A673 (cell line): ENCODE measurements around the gene VWA2. TPM values are rescaled to one million over a fixed set of nuclear protein-coding genes. Genes with fewer than 3 reads are reported as not detected.

Experiments used
- BruUV-seq: library from RNA; stranded (reverse); fragments of 400-500 nt; replicated peaks from 2 replicates; lab custom pipeline; 2021; lab: Mats Ljungman, UMichigan
- CTCF ChIA-PET: fragments of 300-600 bp; sonication (Branson Sonifier 250); formaldehyde crosslinking; loops from one replicate; lab custom pipeline; 2022; ENCODE audit warnings: antibody characterized with exemption; lab: Charles Lee
- POLR2A ChIA-PET: fragments of 300-600 bp; sonication (Branson Sonifier 250); formaldehyde crosslinking; loops from one replicate; lab custom pipeline; 2022; ENCODE audit warnings: antibody characterized with exemption; ENCODE audit not compliant: low non-redundant PET; lab: Charles Lee
- DNase-seq: peaks from one replicate; pipeline ENCODE4 v3.0.0-alpha.2; 2015; ENCODE audit warnings: low spot score
- H3K27ac ChIP-seq: fragments of 200-600 bp; sonication (generic); 2 replicates; pipeline ENCODE4 v1.5.1; 2016; ENCODE audit warnings: mixed run types, low read depth, mild to moderate bottlenecking, mixed read lengths, antibody characterized with exemption, low read length; ENCODE audit not compliant: poor library complexity, severe bottlenecking
- H3K27me3 ChIP-seq: fragments of 200-600 bp; sonication (generic); replicated peaks from 2 replicates; pipeline ENCODE4 v1.6.1; 2017; ENCODE audit warnings: mixed run types, low read depth, mild to moderate bottlenecking, mixed read lengths, antibody characterized with exemption, low read length; ENCODE audit not compliant: insufficient read depth, poor library complexity
- H3K36me3 ChIP-seq: fragments of 200-600 bp; sonication (generic); 2 replicates; pipeline ENCODE4 v1.6.1; 2016; ENCODE audit warnings: mixed run types, mild to moderate bottlenecking, mixed read lengths, antibody characterized with exemption, low read length; ENCODE audit not compliant: insufficient read depth, poor library complexity, severe bottlenecking
- H3K4me1 ChIP-seq: fragments of 200-600 bp; sonication (generic); 2 replicates; pipeline ENCODE4 v1.6.1; 2017; ENCODE audit warnings: mixed run types, mild to moderate bottlenecking, mixed read lengths, antibody characterized with exemption, low read length; ENCODE audit not compliant: insufficient read depth, poor library complexity, severe bottlenecking
- H3K4me3 ChIP-seq: fragments of 200-600 bp; sonication (generic); 2 replicates; pipeline ENCODE4 v1.5.1; 2016; ENCODE audit warnings: low read depth, mixed run types, mild to moderate bottlenecking, mixed read lengths, low read length; ENCODE audit not compliant: poor library complexity, severe bottlenecking
- H3K9me3 ChIP-seq: fragments of 200-600 bp; sonication (generic); 2 replicates; pipeline ENCODE4 v1.6.1; 2016; ENCODE audit warnings: mixed run types, low read depth, mild to moderate bottlenecking, mixed read lengths, antibody characterized with exemption, low read length; ENCODE audit not compliant: poor library complexity, severe bottlenecking
- EZH2 ChIP-seq: fragments of 200-600 bp; sonication (generic); IDR thresholded peaks from 2 replicates; pipeline ENCODE4 v1.6.1; 2017; ENCODE audit warnings: borderline replicate concordance, low read depth, mild to moderate bottlenecking, mixed read lengths, antibody characterized with exemption, low read length; ENCODE audit not compliant: poor library complexity, severe bottlenecking
- intact Hi-C: fragments of 100-400 bp; cut with micrococcal nuclease; formaldehyde crosslinking; loops from one replicate; pipeline ENCODE4 v1.10.0; 2022; ENCODE audit not compliant: unreplicated experiment
- total RNA-seq: library from RNA; stranded (reverse); gene quantifications from 2 replicates; pipeline ENCODE4 v1.2.3, GENCODE V29; 2021
- TF ChIP-seq, protein P1 (sequence below): fragments of 300-800, 200-600 bp; sonication (generic); conservative IDR thresholded peaks from 2 replicates; pipeline ENCODE4 v1.5.1; 2017; ENCODE audit warnings: low read depth, mild to moderate bottlenecking, antibody characterized with exemption, low read length, moderate library complexity, mixed read lengths

VWA2 gene
- total RNA-seq, 1 experiment from 2014 or later, result not detected

DNA sequence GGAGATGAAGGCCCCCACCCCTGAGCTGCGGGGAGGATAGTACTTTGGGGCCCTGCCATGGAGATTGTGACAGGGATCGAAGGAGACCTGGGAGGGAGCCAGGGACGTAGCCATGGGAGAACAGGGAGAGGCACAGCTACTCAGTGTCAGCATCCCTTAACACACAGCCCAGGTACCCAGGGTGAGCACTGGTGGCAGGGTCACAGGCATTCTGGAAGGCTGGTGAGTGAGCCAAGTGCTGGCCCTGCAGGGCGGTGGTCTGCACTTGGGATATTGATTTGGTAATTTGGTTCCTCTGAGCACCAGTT is 39.8 kb downstream of the VWA2 start:
- no TSS peak for BruUV-seq
- ChIA-PET CTCF (no interaction called here), POLR2A (no interaction called here)
- intact Hi-C loops, result no loop called here
- Histone ChIP-seq H3K27ac (no peak overlapping the region), H3K9me3 (no peaks in the 10 kb centered on the region), H3K36me3 (no peaks in the 10 kb centered on the region), H3K4me1 (no peaks in the 10 kb centered on the region), H3K4me3 (no peak overlapping the region), H3K27me3 (peaks cover 3% of the 10 kb centered on the region)
- no peak for DNase-seq
- TF ChIP-seq, protein P1, sequence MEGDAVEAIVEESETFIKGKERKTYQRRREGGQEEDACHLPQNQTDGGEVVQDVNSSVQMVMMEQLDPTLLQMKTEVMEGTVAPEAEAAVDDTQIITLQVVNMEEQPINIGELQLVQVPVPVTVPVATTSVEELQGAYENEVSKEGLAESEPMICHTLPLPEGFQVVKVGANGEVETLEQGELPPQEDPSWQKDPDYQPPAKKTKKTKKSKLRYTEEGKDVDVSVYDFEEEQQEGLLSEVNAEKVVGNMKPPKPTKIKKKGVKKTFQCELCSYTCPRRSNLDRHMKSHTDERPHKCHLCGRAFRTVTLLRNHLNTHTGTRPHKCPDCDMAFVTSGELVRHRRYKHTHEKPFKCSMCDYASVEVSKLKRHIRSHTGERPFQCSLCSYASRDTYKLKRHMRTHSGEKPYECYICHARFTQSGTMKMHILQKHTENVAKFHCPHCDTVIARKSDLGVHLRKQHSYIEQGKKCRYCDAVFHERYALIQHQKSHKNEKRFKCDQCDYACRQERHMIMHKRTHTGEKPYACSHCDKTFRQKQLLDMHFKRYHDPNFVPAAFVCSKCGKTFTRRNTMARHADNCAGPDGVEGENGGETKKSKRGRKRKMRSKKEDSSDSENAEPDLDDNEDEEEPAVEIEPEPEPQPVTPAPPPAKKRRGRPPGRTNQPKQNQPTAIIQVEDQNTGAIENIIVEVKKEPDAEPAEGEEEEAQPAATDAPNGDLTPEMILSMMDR, result no peak
- TF ChIP-seq EZH2, result no peak

DNA sequence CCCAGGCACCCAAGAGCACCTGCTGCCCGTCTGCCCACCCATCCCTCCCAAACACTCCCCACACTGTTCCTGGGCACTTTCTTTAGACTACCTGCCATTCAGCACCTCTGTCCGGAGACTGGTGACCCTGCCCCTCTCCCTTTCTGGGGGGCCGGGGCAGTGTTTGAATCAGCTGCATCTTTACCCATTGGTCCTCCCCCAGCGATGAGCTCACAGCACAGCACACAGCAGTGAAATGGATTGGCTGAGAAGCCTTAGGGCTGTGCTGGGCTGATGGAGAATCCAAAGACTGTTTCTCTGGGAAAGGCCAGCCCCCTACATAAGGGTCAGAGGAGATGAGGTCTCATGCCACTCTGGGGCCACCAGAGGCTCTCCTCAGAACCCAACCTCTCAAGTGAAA is 40.2 kb downstream of the VWA2 start:
- CTCF ChIA-PET, result no interaction called here
- intact Hi-C loops, result no loop called here
- H3K9me3 ChIP-seq, result no peaks in the 10 kb centered on the region
- BruUV-seq, result no TSS peak
- DNase-seq, result no peak
- H3K27me3 ChIP-seq, result no peaks in the 10 kb centered on the region
- POLR2A ChIA-PET, result no interaction called here
- no peak overlapping the region for H3K27ac ChIP-seq
- no peak overlapping the region for H3K4me3 ChIP-seq
- no peaks in the 10 kb centered on the region for H3K36me3 ChIP-seq
- no peak for TF ChIP-seq EZH2
- TF ChIP-seq, protein P1, result no peak
- H3K4me1 ChIP-seq, result no peaks in the 10 kb centered on the region

DNA sequence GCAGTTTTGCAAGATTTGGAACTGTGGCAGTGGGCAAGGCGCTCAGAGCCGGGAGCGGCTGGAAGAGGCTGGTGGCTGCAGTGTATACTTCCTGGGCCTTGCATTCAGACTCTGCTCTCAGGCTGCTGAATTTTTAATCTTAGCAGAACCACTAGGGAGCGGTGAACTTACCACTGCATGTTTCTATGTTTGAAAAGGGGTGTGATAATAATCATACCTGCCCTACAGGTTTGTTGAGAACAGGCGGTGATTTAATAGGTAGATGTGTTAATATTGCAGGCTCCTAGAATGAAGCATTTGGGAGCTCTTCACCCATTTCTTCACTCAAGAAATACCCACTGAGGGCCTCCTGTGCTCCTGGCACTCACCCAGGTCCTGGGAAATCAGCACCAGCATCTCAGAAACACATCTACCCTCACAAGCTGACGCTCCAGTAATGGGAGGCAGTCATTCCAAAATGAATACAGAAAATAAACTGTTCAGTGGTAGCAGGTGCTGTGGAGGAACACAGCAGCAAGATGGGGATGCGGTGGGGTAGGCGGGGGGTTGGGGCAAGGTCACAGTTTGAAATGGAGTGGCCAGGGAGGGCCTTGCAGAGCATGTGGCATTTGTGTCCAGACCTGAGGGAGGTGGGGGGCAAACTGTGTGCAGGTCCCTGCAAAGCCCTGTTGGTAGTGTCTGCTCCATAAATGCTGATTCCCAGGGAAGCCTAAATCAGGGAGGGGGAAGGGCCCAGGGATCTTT is 41.0 kb downstream of the VWA2 start:
- TF ChIP-seq EZH2, result no peak
- TF ChIP-seq, protein P1, result no peak
- H3K27ac ChIP-seq, result no peak overlapping the region
- no peaks in the 10 kb centered on the region for H3K4me1 ChIP-seq
- no TSS peak for BruUV-seq
- H3K36me3 ChIP-seq, result no peaks in the 10 kb centered on the region
- no peaks in the 10 kb centered on the region for H3K27me3 ChIP-seq
- intact Hi-C loops, result no loop called here
- no peaks in the 10 kb centered on the region for H3K9me3 ChIP-seq
- no peak overlapping the region for H3K4me3 ChIP-seq
- CTCF ChIA-PET, result no interaction called here
- DNase-seq, result no peak
- POLR2A ChIA-PET, result no interaction called here
